K562 (cell line): ENCODE measurements around the gene TMEM86A. TPM values are rescaled to one million over a fixed set of nuclear protein-coding genes. Genes with fewer than 3 reads are reported as not detected.

Experiments used
- ATAC-seq: fragments of 200-7000 bp; cut with Tn5 transposase; 3 replicates; pipeline ENCODE4 v1.9.1; 2020; ENCODE audit warnings: moderate library complexity
- BruUV-seq: library from RNA; stranded (reverse); fragments of 400-500 nt; replicated peaks from 2 replicates; lab custom pipeline; 2021; lab: Mats Ljungman, UMichigan
- CTCF ChIA-PET: fragments of 300-600 bp; formaldehyde crosslinking; extraction: SDS; loops from one replicate; lab custom pipeline; 2021; ENCODE audit warnings: low intra/inter-chr PET ratio; lab: Yijun Ruan, JAX
- POLR2A ChIA-PET: fragments of 300-600, 350-650 bp; sonication (Branson Sonifier 250); formaldehyde crosslinking; extraction: SDS; loops from one replicate; lab custom pipeline; 2021; ENCODE audit warnings: antibody characterized with exemption, inconsistent platforms; lab: Yijun Ruan, JAX
- DNase-seq, 4 experiments: peaks; one replicate each; pipeline versions ENCODE4 v3.0.0 to v3.0.0-alpha.2; 2011 to 2018; ENCODE audit warnings: low spot score in 3 of 4, mixed read lengths in 3 of 4; ENCODE audit errors: extremely low read depth in 1 of 4
- FAIRE-seq: peaks from 2 replicates; lab custom pipeline; 2011; peaks lifted over from hg19 to GRCh38; lab: Jason Lieb, UNC
- H2AFZ ChIP-seq: 2 replicates; pipeline ENCODE4 v1.6.0; 2011; ENCODE audit warnings: low read depth, low read length, control low read depth, inconsistent platforms
- H3K27ac ChIP-seq: fragments of 200-600 bp; 3 replicates; pipeline ENCODE4 v1.8.0; 2011; ENCODE audit warnings: low read depth, mild to moderate bottlenecking, control low read depth, inconsistent platforms, low read length, moderate library complexity, mixed read lengths; ENCODE audit errors: extremely low read depth
- H3K27me3 ChIP-seq, 2 experiments: fragments of 300-600 bp in 1 of 2; 2 replicates in 1 of 2; 3 replicates in 1 of 2; pipeline versions ENCODE4 v1.6.0 to v1.8.0; 2011; ENCODE audit warnings: inconsistent platforms in 2 of 2, low read length in 2 of 2, mild to moderate bottlenecking in 1 of 2, mixed read lengths in 1 of 2, moderate library complexity in 1 of 2; ENCODE audit not compliant: control insufficient read depth in 2 of 2, insufficient read depth in 2 of 2
- H3K36me3 ChIP-seq: fragments of 300-600 bp; 3 replicates; pipeline ENCODE4 v1.8.0; 2011; ENCODE audit warnings: mild to moderate bottlenecking, low read length, inconsistent platforms; ENCODE audit not compliant: control insufficient read depth, insufficient read depth
- H3K4me1 ChIP-seq, 2 experiments: fragments of 200-600 bp in 1 of 2; replicated peaks in 1 of 2; 2 replicates in 1 of 2; 3 replicates in 1 of 2; pipeline versions ENCODE4 v1.5.1 to v1.8.0; 2011; ENCODE audit warnings: inconsistent platforms in 2 of 2, low read length in 2 of 2, mild to moderate bottlenecking in 1 of 2, mixed read lengths in 1 of 2, moderate library complexity in 1 of 2; ENCODE audit not compliant: control insufficient read depth in 2 of 2, insufficient read depth in 2 of 2
- H3K4me2 ChIP-seq: 2 replicates; pipeline ENCODE4 v1.6.1; 2011; ENCODE audit warnings: low read length, control low read depth, inconsistent platforms, mixed read lengths; ENCODE audit not compliant: insufficient read depth
- H3K4me3 ChIP-seq: fragments of 200-600 bp; sonication (generic), shearing (Covaris generic); 2 replicates; pipeline ENCODE4 v1.5.1; 2016; ENCODE audit warnings: control low read depth, inconsistent platforms
- H3K79me2 ChIP-seq: fragments of 200-600 bp; 3 replicates; pipeline ENCODE4 v1.8.0; 2011; ENCODE audit warnings: low read length, inconsistent platforms; ENCODE audit not compliant: control insufficient read depth, insufficient read depth
- H3K9ac ChIP-seq, 2 experiments: 2 replicates each; pipeline versions ENCODE4 v1.6.0 to v1.6.1; 2011; ENCODE audit warnings: low read depth in 2 of 2, low read length in 2 of 2, control low read depth in 1 of 2, inconsistent platforms in 1 of 2, mild to moderate bottlenecking in 1 of 2, mixed read lengths in 1 of 2; ENCODE audit not compliant: insufficient read depth in 1 of 2
- H3K9me1 ChIP-seq: one replicate; pipeline ENCODE4 v1.6.0; 2011; ENCODE audit warnings: inconsistent platforms, mild to moderate bottlenecking, low read length, moderate library complexity; ENCODE audit not compliant: control insufficient read depth, insufficient read depth
- H3K9me3 ChIP-seq: replicated peaks from 2 replicates; pipeline ENCODE4 v1.5.1; 2011; ENCODE audit warnings: low read depth, low read length, inconsistent platforms; ENCODE audit not compliant: control insufficient read depth, insufficient read depth
- H4K20me1 ChIP-seq: replicated peaks from 2 replicates; pipeline ENCODE4 v1.6.1; 2011; ENCODE audit warnings: low read length, inconsistent platforms, mixed read lengths; ENCODE audit not compliant: control insufficient read depth, insufficient read depth
- ARID2 ChIP-seq: fragments of 450-650 bp; IDR thresholded peaks from 2 replicates; pipeline ENCODE4 v1.6.1; 2017; ENCODE audit warnings: antibody characterized with exemption, mild to moderate bottlenecking
- ARNT ChIP-seq, 2 experiments: fragments of 450-650 bp; IDR thresholded peaks; 2 replicates each; pipeline ENCODE4 v1.6.1; 2016; ENCODE audit warnings: mild to moderate bottlenecking in 1 of 2
- CLOCK ChIP-seq: fragments of 250-450 bp; sonication (Bioruptor Pico); IDR thresholded peaks from 2 replicates; pipeline ENCODE4 v1.4.0; 2020; ENCODE audit warnings: mild to moderate bottlenecking, moderate library complexity, borderline replicate concordance
- HBP1 ChIP-seq: fragments of 450-650 bp; formaldehyde crosslinking; IDR thresholded peaks from 2 replicates; pipeline ENCODE4 v1.4.0; 2022; ENCODE audit warnings: missing genetic modification characterization
- KDM1A ChIP-seq, 2 experiments: fragments of 450-650 bp; IDR thresholded peaks; 2 replicates each; pipeline ENCODE4 v1.6.1; 2016; ENCODE audit warnings: mild to moderate bottlenecking in 2 of 2
- MTA3 ChIP-seq: fragments of 450-650 bp; formaldehyde crosslinking; IDR thresholded peaks from 2 replicates; pipeline ENCODE4 v1.6.1; 2017; ENCODE audit warnings: mild to moderate bottlenecking, borderline replicate concordance
- NFATC3 ChIP-seq: fragments of 450-650 bp; IDR thresholded peaks from 2 replicates; pipeline ENCODE4 v1.6.1; 2017; ENCODE audit warnings: mild to moderate bottlenecking
- NFXL1 ChIP-seq: fragments of 450-650 bp; formaldehyde crosslinking; IDR thresholded peaks from 2 replicates; pipeline ENCODE4 v1.4.0; 2021; ENCODE audit warnings: mild to moderate bottlenecking
- PTRF ChIP-seq: fragments of 450-650 bp; IDR thresholded peaks from 2 replicates; pipeline ENCODE4 v1.6.1; 2016; ENCODE audit warnings: mild to moderate bottlenecking, missing genetic modification characterization, missing compliant biosample characterization
- RFX1 ChIP-seq: fragments of 450-650 bp; IDR thresholded peaks from 2 replicates; pipeline ENCODE4 v1.6.1; 2016; ENCODE audit warnings: mild to moderate bottlenecking, moderate library complexity
- SIRT6 ChIP-seq: IDR thresholded peaks from one replicate; pipeline ENCODE4 v1.6.1; 2012; ENCODE audit warnings: low read depth, mild to moderate bottlenecking, control low read depth, inconsistent platforms, low read length, moderate library complexity
- SMARCE1 ChIP-seq: fragments of 450-650 bp; IDR thresholded peaks from 2 replicates; pipeline ENCODE4 v1.7.1; 2016; ENCODE audit warnings: mild to moderate bottlenecking
- TCF7L2 ChIP-seq: fragments of 150-350 bp; IDR thresholded peaks from 2 replicates; pipeline ENCODE4 v1.6.1; 2016; ENCODE audit warnings: low read depth, mild to moderate bottlenecking, low read length, moderate library complexity
- TFE3 ChIP-seq: fragments of 450-650 bp; formaldehyde crosslinking; IDR thresholded peaks from 2 replicates; pipeline ENCODE4 v1.4.0; 2020; ENCODE audit warnings: mild to moderate bottlenecking, mixed read lengths
- ZBTB49 ChIP-seq: sonication (generic); formaldehyde crosslinking; IDR thresholded peaks from 2 replicates; pipeline ENCODE4 v1.8.0; 2022; ENCODE audit warnings: missing genetic modification reagents, mild to moderate bottlenecking, borderline replicate concordance
- ZNF174 ChIP-seq: fragments of 250-450 bp; sonication (Bioruptor Pico); IDR thresholded peaks from 2 replicates; pipeline ENCODE4 v1.4.0; 2020; ENCODE audit warnings: mild to moderate bottlenecking
- ZNF184 ChIP-seq: sonication (generic); formaldehyde crosslinking; IDR thresholded peaks from 2 replicates; pipeline ENCODE4 v1.5.0; 2020; ENCODE audit warnings: missing genetic modification reagents
- WGBS: fragments of 100-300 bp; shearing (Covaris generic); methylation state at CpG from one replicate; pipeline ENCODE4 v1.1.6; 2016; ENCODE audit warnings: low coverage, mixed read lengths; ENCODE audit not compliant: insufficient coverage; ENCODE audit errors: missing lambda C conversion rate; 5-methylcytosine and 5-hydroxymethylcytosine counted together
- in situ Hi-C: fragments of 300-500 bp; cut with MboI; formaldehyde crosslinking; loops from 4 replicates; pipeline ENCODE4 v1.15.0; 2018; ENCODE audit warnings: inconsistent platforms, mixed read lengths
- intact Hi-C: fragments of 100-400 bp; cut with micrococcal nuclease; formaldehyde crosslinking; loops from 2 replicates; pipeline ENCODE4 v1.14.2; 2022
- polyA plus RNA-seq, 8 experiments: library from polyadenylated mRNA; depleted of rRNA in 4 of 8; stranded (reverse) in 5 of 8; unstranded in 3 of 8; fragments of >200 nt; fragmentation: Nextera tagmentation in 2 of 8; fragmentation: Illumina TruSeq in 1 of 8; extraction: Ambion mirVana in 2 of 8; extraction: Trizol in 1 of 8; gene quantifications; 2 replicates each; pipeline versions ENCODE4 v1.2.1 to v1.2.3, GENCODE V29; 2011 to 2014; ENCODE audit warnings: inconsistent platforms in 1 of 8, missing spikeins in 1 of 8
- total RNA-seq, 7 experiments: library from RNA; depleted of rRNA in 6 of 7; stranded (reverse); fragments of >200 nt in 6 of 7; fragmentation: Illumina TruSeq in 2 of 7; extraction: Trizol in 2 of 7; gene quantifications; 2 replicates each; pipeline versions ENCODE4 v1.2.1 to v1.2.3, GENCODE V29; 2011 to 2021; ENCODE audit warnings: low replicate concordance in 1 of 7

The TMEM86A gene
- total and polyA plus RNA-seq, 9 of the 15 experiments (the other 6 are each of a cell fraction or from before 2014, with no cell fraction given) = 0.22 to 1.3 (median 0.40) TPM; not detected in 2

- Histone ChIP-seq H3K79me2 (no peaks in the 10 kb centered on the region; the same call in 2 of the 3 replicates), H3K4me2 (no peak overlapping the region), H3K9me1 (no peaks in the 10 kb centered on the region), H4K20me1 (no peaks in the 10 kb centered on the region), H3K36me3 (no peaks in the 10 kb centered on the region), H3K27ac (no peak overlapping the region), H3K4me3 (no peak overlapping the region), H3K9me3 (no peaks in the 10 kb centered on the region), H3K4me1 (peaks cover 5 to 6% of the 10 kb centered on the region in 2 experiments), H3K9ac (no peak overlapping the region), H2AFZ (no peak overlapping the region), H3K27me3 (no peaks in the 10 kb centered on the region; a peak in 1 of 5 replicates)
- in situ Hi-C loops = no loop called here
- no peak for DNase-seq
- FAIRE-seq = no peak
- intact Hi-C loops = no loop called here
- no TSS peak for BruUV-seq
- ATAC-seq = no peak
- 28% methylated on average over 2 of the region's 2 CpGs for WGBS
- ChIA-PET CTCF (no interaction called here), POLR2A (no interaction called here)
- TF ChIP-seq CLOCK (CRISPR knock-in tag) = no peak
- no peak for TF ChIP-seq NFXL1 (CRISPR knock-in tag)
- no peak for TF ChIP-seq SMARCE1
- no peak for TF ChIP-seq ZNF174 (CRISPR knock-in tag)
- no peak for TF ChIP-seq TFE3
- TF ChIP-seq MTA3 = no peak
- TF ChIP-seq KDM1A (IDR thresholded peaks at IDR 0.05) = no peak
- TF ChIP-seq ARNT (IDR thresholded peaks at IDR 0.05) = no peak
- TF ChIP-seq PTRF = no peak
- no peak for TF ChIP-seq TCF7L2
- no peak for TF ChIP-seq HBP1 (CRISPR knock-in tag)
- no peak for TF ChIP-seq NFATC3
- TF ChIP-seq ZBTB49 = no peak
- no peak for TF ChIP-seq RFX1
- TF ChIP-seq SIRT6 = no peak
- TF ChIP-seq ZNF184 (CRISPR knock-in tag) = no peak
- no peak for TF ChIP-seq ARID2
These were observed 27.3 kb upstream of the TMEM86A start for GRCh38 chr11:18671246-18671645.
